Naive thymus-derived CD8-positive, alpha-beta T cell (primary cell): ENCODE results near the gene PPRC1. TPM values are rescaled to one million over a fixed set of nuclear protein-coding genes. Genes with fewer than 3 reads are reported as not detected.
"Not testable (repeated sequence)": the region's sequence is repeated elsewhere in the genome, so short reads cannot be mapped to it uniquely, and the experiment has no call there.

Source experiments
- ATAC-seq, 2 donors: fragments of 150-1000 bp; cut with Tn5 transposase in 1 of 2; sonication (Bioruptor Pico), chemical (Tn5 transposase) in 1 of 2; 1 replicate in 1 of 2; 2 replicates in 1 of 2; pipeline ENCODE4 v1.10.0; 2021; ENCODE audit warnings: mild to moderate bottlenecking in 2 of 2, moderate library complexity in 2 of 2
- POLR2A ChIA-PET: fragments of 350-600 bp; sonication (Branson Sonifier 250); formaldehyde crosslinking; loops from one replicate; lab custom pipeline; 2021; ENCODE audit warnings: antibody characterized with exemption; lab: Charles Lee
- DNase-seq, 10 donors: peaks; one replicate each; pipeline versions ENCODE4 v3.0.0 to v3.0.0-alpha.2; 2020 to 2022
- H3K27ac Mint-ChIP-seq, 10 donors: one replicate each; pipeline ENCODE4 v1.8.0; 2020 to 2022; ENCODE audit warnings: mild to moderate bottlenecking in 10 of 10, mixed read lengths in 10 of 10, moderate library complexity in 4 of 10, inconsistent platforms in 1 of 10
- H3K27me3 Mint-ChIP-seq, 5 donors: one replicate each; pipeline ENCODE4 v1.8.0; 2021 to 2022; ENCODE audit warnings: mixed read lengths in 5 of 5
- H3K36me3 Mint-ChIP-seq, 3 donors: one replicate each; pipeline ENCODE4 v1.8.0; 2020 to 2022; ENCODE audit warnings: mixed read lengths in 3 of 3, mild to moderate bottlenecking in 2 of 3, inconsistent platforms in 1 of 3
- H3K4me1 Mint-ChIP-seq, 4 donors: one replicate each; pipeline ENCODE4 v1.8.0; 2021 to 2022; ENCODE audit warnings: mixed read lengths in 4 of 4
- H3K4me3 Mint-ChIP-seq, 10 donors: one replicate each; pipeline ENCODE4 v1.8.0; 2020 to 2022; ENCODE audit warnings: mild to moderate bottlenecking in 10 of 10, mixed read lengths in 10 of 10, moderate library complexity in 6 of 10, inconsistent platforms in 1 of 10
- H3K9me3 Mint-ChIP-seq, 9 donors: one replicate each; pipeline ENCODE4 v1.8.0; 2020 to 2022; ENCODE audit warnings: mixed read lengths in 9 of 9, mild to moderate bottlenecking in 3 of 9, inconsistent platforms in 1 of 9, moderate library complexity in 1 of 9
- polyA plus RNA-seq, 3 donors: library from polyadenylated mRNA; unstranded; fragments of 300-500 nt; fragmentation: Illumina TruSeq; gene quantifications; one replicate each; pipeline ENCODE4 v1.2.3, GENCODE V29; 2021
- total RNA-seq, 8 experiments: library from RNA in 2 of 8; stranded (reverse) in 2 of 8; gene quantifications; one replicate each; pipeline ENCODE4 v1.2.3 and lab custom pipeline; 2021 to 2026

The PPRC1 gene
- total and polyA plus RNA-seq, 5 experiments from 2014 or later = 6.2 to 45.1 (median 23.7) TPM

DNA sequence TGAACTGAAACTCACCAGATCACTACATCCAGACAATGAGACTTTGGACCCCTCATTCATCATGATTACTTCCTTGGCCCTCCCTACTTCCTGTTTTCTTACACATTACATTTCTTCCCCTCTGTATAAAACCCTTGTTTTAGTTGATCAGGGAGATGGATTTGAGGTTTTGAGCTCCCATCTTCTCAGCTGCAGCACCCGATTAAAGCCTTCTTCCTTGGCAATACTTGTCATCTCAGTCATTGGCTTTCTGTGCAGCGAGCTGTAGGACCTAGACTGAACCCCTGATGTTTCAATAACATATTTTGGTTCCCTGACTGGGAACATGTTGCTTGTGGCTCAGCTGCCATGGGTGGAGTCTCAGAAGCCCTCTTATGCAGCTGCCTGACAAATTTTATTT is 52.4 kb downstream of the PPRC1 start:
- ATAC-seq = no peak
- peaks cover 0 to 4% (median 0%) of the 10 kb centered on the region in 9 donors for H3K9me3 Mint-ChIP-seq

DNA sequence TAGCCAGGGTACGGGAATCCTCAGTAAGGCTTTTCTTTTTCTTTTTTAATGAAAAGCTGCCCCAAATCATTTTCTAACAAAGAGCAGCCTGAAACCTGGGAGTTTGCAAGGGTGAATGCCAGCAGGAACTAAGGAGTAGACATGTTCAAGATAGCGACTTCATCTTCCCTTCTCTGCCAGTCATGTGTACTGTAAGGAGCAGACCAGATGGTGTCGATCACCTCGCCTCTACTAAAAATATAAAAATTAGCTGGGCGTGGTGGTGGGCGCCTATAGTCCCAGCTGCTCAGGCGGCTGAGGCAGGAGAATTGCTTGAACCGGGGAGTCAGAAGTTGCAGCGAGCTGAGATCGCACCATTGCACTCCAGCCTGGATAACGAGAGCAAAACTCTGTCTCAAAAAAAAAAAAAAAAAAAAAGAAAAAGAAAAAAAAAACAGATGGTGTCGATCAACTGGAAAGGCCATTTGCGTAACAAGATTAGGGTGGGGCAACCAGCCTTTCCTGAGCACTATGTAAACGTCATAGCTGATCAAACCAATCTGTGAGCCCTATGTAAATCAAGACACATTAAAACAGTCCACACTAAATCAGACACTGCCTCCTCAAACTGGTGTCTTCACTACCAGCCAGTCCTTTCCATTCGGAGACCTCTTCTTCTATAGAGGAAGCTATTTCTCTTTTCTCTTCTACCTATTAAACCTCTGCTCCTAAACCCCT is 53.1 kb downstream of the PPRC1 start:
- ATAC-seq (no peak), DNase-seq (no peak)
- H3K4me1 Mint-ChIP-seq = peaks cover 6 to 17% (median 11%) of the 10 kb centered on the region in 4 donors
- peaks cover 0 to 4% (median 0%) of the 10 kb centered on the region in 9 donors for H3K9me3 Mint-ChIP-seq
- no peak overlapping the region for H3K27ac Mint-ChIP-seq
- H3K4me3 Mint-ChIP-seq = no peak overlapping the region
- no peaks in the 10 kb centered on the region for H3K27me3 Mint-ChIP-seq
- no peaks in the 10 kb centered on the region for H3K36me3 Mint-ChIP-seq
- POLR2A ChIA-PET = no interaction called here

More for the DNA sequence above, 52.4 kb downstream of the PPRC1 start:
- Mint-ChIP-seq H3K4me3 (no peak overlapping the region), H3K27me3 (no peaks in the 10 kb centered on the region), H3K36me3 (no peaks in the 10 kb centered on the region), H3K27ac (no peak overlapping the region), H3K4me1 (peaks cover 6 to 17% (median 11%) of the 10 kb centered on the region in 4 donors)
- POLR2A ChIA-PET = no interaction called here
- no peak for DNase-seq

DNA sequence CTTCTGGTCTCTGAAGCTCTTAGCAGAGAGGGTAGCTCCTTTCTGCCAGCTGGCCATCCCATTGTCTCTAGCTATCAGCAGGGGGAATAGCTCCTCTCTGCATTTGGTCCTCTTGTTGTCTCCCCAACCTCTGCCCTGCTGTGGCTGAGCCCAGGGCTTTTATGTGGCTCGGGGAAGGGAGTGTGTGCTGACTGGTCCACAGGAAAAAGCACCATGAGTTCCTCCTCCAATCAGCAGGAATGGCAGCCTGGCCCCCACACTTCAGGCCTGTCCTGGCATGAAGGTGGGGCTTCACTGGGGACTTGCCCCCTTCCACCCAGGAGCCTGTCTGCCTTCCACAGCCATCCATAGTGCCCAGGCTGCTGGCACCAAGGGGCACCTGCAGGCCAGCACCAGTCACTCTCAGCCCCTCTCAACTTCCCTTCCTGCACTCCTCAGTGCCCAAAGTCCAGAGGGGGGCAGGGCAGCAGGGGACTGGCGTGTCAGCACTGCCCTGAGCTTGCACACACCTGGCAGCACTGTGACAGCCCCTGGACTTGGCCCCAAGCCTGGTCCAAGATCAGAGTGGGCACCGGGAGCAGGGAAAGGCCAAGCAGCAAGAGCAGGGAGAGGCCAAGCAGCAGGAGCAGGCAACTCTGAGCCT is 55.6 kb downstream of the PPRC1 start:
- Mint-ChIP-seq H3K36me3 (peaks cover 0 to 6% (median 0%) of the 10 kb centered on the region in 3 donors), H3K27me3 (no peaks in the 10 kb centered on the region), H3K4me1 (peaks cover 6 to 17% (median 11%) of the 10 kb centered on the region in 4 donors), H3K27ac (peak overlapping the region in 6 of 10 donors; percentile 48 to 86 (median 70)), H3K9me3 (peaks cover 0 to 15% (median 8%) of the 10 kb centered on the region in 9 donors), H3K4me3 (peak overlapping the region in 1 of 10 donors; percentile 62)
- ATAC-seq (no peak), DNase-seq (no peak)
- POLR2A ChIA-PET = no interaction called here

DNA sequence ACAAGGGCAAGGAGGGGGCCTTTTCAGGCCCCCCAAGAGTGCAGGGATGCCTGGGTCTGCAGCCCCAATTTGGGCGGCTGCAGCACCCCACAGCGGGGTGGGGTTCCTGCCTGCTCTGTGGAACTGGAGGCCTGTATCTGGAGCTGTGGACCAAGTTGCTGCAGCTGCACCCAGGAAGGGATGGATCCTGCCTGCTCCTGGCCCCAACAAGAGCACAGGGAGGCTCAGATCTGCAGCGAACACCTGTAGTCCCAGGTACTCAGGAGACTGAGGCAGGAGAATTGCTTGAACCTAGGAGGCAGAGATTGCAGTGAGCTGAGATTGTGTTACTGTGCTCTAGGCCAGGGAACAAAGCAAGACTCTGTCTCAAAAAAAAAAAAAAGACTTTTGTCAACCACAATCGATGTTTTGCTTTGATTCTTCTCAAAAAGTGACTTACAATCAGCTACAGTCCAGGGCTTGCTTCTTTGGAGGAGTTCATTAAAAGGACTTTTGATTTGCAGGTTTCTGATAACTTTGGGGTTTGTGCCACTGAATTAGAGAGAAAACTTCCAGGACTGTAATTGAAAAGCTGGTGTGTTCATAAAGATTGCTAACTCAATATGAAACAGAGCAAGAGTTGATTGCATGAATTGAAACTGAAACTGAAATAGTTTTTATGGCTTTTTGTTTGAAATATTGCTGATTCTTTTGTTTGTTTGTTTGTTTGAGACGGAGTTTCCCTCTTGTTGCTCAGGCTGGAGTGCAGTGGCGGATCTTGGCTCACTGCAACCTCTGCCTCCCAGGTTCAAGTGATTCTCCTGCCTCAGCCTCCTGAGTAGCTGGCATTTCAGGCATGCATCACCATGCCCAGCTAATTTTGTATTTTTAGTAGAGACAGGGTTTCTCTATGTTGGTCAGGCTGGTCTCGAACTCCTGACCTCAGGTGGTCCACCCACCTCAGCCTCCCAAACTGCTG is 56.4 kb downstream of the PPRC1 start:
- Mint-ChIP-seq H3K9me3 (peaks cover 0 to 17% (median 8%) of the 10 kb centered on the region in 9 donors), H3K4me3 (peak overlapping the region; percentile 53 to 76 (median 60)), H3K4me1 (peaks cover 6 to 17% (median 11%) of the 10 kb centered on the region in 4 donors), H3K27ac (peak overlapping the region; percentile 66 to 93 (median 84))
- peak in 1 of 2 donors; percentile 38 for ATAC-seq
- H3K27me3 Mint-ChIP-seq, H3K36me3 Mint-ChIP-seq, POLR2A ChIA-PET: not testable (repeated sequence)
- DNase-seq = peak in 3 of 10 donors; percentile 11 to 21 (median 21)

DNA sequence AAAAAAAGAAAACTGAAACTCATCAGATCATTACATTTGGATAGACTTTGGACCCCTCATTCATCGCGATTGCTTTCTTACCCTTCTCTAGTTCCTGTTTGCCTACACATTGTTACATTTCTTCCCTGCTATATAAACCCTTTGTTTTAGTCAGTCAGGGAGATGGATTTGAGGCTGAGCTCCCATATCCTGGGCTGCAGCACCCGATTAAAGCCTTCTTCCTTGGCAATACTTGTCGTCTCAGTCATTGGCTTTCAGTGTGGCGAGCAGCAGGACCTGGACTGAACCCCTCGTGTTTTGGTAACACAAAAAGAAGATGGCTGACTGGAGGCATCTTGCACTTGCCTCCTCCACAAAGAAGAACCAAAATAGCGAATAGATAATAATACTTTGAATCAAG is 59.1 kb downstream of the PPRC1 start:
- H3K27ac Mint-ChIP-seq = peak overlapping the region in 1 of 10 donors; percentile 15
- POLR2A ChIA-PET = interaction anchor here (0.6 kb wide), 1 partner anchor 165 kb away, joined by 3 read pairs; no protein-coding TSS in a partner anchor
- ATAC-seq (no peak), DNase-seq (no peak)
- no peaks in the 10 kb centered on the region for H3K27me3 Mint-ChIP-seq
- H3K4me1 Mint-ChIP-seq = peaks cover 4 to 17% (median 11%) of the 10 kb centered on the region in 4 donors
- H3K4me3 Mint-ChIP-seq = no peak overlapping the region
- H3K36me3 Mint-ChIP-seq = peaks cover 0 to 6% (median 0%) of the 10 kb centered on the region in 3 donors
- peaks cover 0 to 17% (median 7%) of the 10 kb centered on the region in 9 donors for H3K9me3 Mint-ChIP-seq

DNA sequence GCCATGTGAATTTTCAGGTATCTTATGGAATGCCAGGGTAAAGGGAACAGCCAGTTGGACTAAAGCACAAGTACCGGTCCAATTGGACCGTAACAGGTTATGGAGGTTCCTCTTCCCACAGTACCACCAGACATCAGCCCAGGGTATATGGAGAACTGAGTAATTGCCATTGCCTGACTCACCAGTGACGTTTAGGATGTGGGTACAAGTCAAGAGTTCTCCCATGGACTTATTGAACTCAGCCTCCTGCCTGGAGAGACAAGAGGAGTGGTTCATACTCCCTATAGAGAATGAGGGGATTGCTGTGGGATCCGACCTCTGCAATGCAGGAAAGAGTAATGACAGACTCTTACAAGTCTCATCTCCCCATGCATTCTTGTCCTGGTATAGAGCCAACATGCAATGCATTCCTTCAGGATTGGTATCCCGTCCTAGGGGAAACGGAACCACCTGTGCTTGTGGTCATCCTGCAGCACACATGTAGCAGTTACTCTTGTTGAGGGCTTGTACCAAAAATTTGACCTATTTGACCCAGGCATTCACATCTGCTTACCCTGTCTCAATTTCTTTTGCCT is 62.5 kb downstream of the PPRC1 start:
- H3K36me3 Mint-ChIP-seq = peaks cover 0 to 6% (median 0%) of the 10 kb centered on the region in 3 donors
- no peaks in the 10 kb centered on the region for H3K4me1 Mint-ChIP-seq
- POLR2A ChIA-PET = no interaction called here
- H3K9me3 Mint-ChIP-seq = peaks cover 0 to 16% (median 7%) of the 10 kb centered on the region in 9 donors
- no peak overlapping the region for H3K27ac Mint-ChIP-seq
- H3K4me3 Mint-ChIP-seq = no peak overlapping the region
- ATAC-seq (no peak), DNase-seq (no peak)
- H3K27me3 Mint-ChIP-seq = peaks cover 0 to 6% (median 0%) of the 10 kb centered on the region in 5 donors

DNA sequence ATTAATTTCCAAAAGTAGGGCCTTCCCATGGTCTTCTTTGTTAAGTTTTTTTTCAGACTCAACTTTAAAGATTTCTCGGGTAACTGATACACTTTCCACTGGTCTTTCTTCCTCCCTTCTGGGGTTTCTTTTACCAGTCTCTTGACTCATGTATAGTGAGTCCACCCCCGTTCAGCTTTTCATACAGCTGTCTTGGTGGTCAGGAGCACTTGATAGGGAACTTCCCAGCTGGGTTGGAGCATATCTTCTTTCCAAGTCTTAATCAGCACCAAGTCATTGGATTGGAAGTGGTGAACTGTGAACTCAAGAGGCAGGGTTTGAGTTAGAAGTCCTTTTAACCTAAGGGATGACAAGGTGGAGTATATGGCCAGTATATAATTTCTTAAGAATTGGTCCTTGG is 64.1 kb downstream of the PPRC1 start:
- Mint-ChIP-seq H3K4me1 (no peaks in the 10 kb centered on the region), H3K9me3 (peaks cover 0 to 8% (median 3%) of the 10 kb centered on the region in 9 donors), H3K4me3 (no peak overlapping the region), H3K27me3 (peaks cover 0 to 8% (median 6%) of the 10 kb centered on the region in 5 donors), H3K27ac (no peak overlapping the region), H3K36me3 (peaks cover 0 to 3% (median 0%) of the 10 kb centered on the region in 3 donors)
- POLR2A ChIA-PET = no interaction called here
- ATAC-seq = no peak
- DNase-seq = no peak

DNA sequence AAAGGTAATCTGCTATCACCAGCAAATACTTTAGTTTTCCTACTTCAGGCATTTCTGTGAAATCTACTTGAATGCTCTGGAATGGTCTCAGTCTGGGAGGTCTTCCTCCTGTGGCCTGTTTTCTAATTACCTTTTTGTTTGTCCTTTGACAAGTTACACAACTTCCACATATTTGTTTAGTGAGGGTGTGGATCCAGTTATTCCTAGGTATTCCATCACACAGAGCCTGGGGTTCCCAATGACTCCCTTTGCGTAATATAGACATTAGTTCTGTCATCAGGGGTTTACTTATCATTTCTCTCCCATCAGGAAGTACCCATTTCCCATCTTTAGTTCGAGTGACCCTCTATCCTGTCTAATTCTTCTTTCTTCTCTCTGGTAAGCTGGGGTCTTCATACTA is 65.2 kb downstream of the PPRC1 start:
- H3K36me3 Mint-ChIP-seq = no peaks in the 10 kb centered on the region
- H3K27me3 Mint-ChIP-seq = peaks cover 3 to 19% (median 10%) of the 10 kb centered on the region in 5 donors
- DNase-seq (no peak), ATAC-seq (no peak)
- peaks cover 0 to 5% (median 0%) of the 10 kb centered on the region in 4 donors for H3K4me1 Mint-ChIP-seq
- H3K27ac Mint-ChIP-seq = no peak overlapping the region
- peaks cover 0 to 5% (median 0%) of the 10 kb centered on the region in 9 donors for H3K9me3 Mint-ChIP-seq
- POLR2A ChIA-PET = no interaction called here
- no peak overlapping the region for H3K4me3 Mint-ChIP-seq

Other genes with a start within 250 kb of the PPRC1 start
- gene ARMH3, start 76.9 kb upstream of the PPRC1 start, total RNA-seq = 10 to 100 TPM; 29.9 to 30.2 TPM
- 10 to 100 TPM; 19.9 to 23.1 (median 21.7) TPM for gene ARMH3, start 76.9 kb upstream of the PPRC1 start, polyA plus RNA-seq
- gene HPS6, start 67.7 kb upstream of the PPRC1 start, total RNA-seq = 10 to 100 TPM; 21.2 to 22.0 TPM
- 10 to 100 TPM; 14.6 to 22.0 (median 16.8) TPM for gene HPS6, start 67.7 kb upstream of the PPRC1 start, polyA plus RNA-seq
- gene LDB1, start 12.7 kb upstream of the PPRC1 start, total RNA-seq = 100 to 1,000 TPM; 149 to 156 TPM
- gene LDB1, start 12.7 kb upstream of the PPRC1 start, polyA plus RNA-seq = 10 to 100 TPM; 29.2 to 45.1 (median 40.7) TPM
- gene NOLC1, start 19.3 kb downstream of the PPRC1 start, total RNA-seq = 10 to 100 TPM; 64.0 to 71.2 TPM
- 10 to 100 TPM; 44.1 to 87.9 (median 74.0) TPM for gene NOLC1, start 19.3 kb downstream of the PPRC1 start, polyA plus RNA-seq
- gene ELOVL3, start 93.3 kb downstream of the PPRC1 start, total RNA-seq = not detected
- not detected for gene ELOVL3, start 93.3 kb downstream of the PPRC1 start, polyA plus RNA-seq
- gene PITX3, start 108.5 kb downstream of the PPRC1 start, total RNA-seq = not detected
- not detected for gene PITX3, start 108.5 kb downstream of the PPRC1 start, polyA plus RNA-seq
- 10 to 100 TPM; 36.9 to 41.0 TPM for gene GBF1, start 112.5 kb downstream of the PPRC1 start, total RNA-seq
- 10 to 100 TPM in 2 of 3 donors, 1 to 10 TPM in 1; 6.3 to 17.1 (median 10.7) TPM for gene GBF1, start 112.5 kb downstream of the PPRC1 start, polyA plus RNA-seq